VCaP (cell line): Measurements from ENCODE around the gene TMC6.
"Not testable (repeated sequence)": the region's sequence is repeated elsewhere in the genome, so short reads cannot be mapped to it uniquely, and the experiment has no call there.

Experiments used
- H3K27ac ChIP-seq: fragments of 450-650 bp; 2 replicates; pipeline ENCODE4 v1.5.1; 2017
- CTCF ChIP-seq: fragments of 450-650 bp; conservative IDR thresholded peaks from 2 replicates; pipeline ENCODE4 v1.5.1; 2017; ENCODE audit warnings: mild to moderate bottlenecking, moderate library complexity

Gene TMC6

GRCh38 chr17:78096093-78096492 is 32.5 kb downstream of the TMC6 start:
- TF ChIP-seq CTCF = no peak
- H3K27ac ChIP-seq = no peak overlapping the region

GRCh38 chr17:78095035-78095434 is 33.5 kb downstream of the TMC6 start:
- no peak overlapping the region for H3K27ac ChIP-seq
- TF ChIP-seq CTCF = no peak

GRCh38 chr17:78092794-78093324 is 35.7 kb downstream of the TMC6 start:
- H3K27ac ChIP-seq = no peak overlapping the region
- TF ChIP-seq CTCF = no peak

- no peak for TF ChIP-seq CTCF
- H3K27ac ChIP-seq = no peak overlapping the region
These were observed 38.8 kb downstream of the TMC6 start for GRCh38 chr17:78089576-78090281.

- TF ChIP-seq CTCF = no peak
- no peak overlapping the region for H3K27ac ChIP-seq
These were observed 40.0 kb downstream of the TMC6 start for GRCh38 chr17:78088529-78088928.

GRCh38 chr17:78086740-78087139 is 41.8 kb downstream of the TMC6 start:
- no peak for TF ChIP-seq CTCF
- no peak overlapping the region for H3K27ac ChIP-seq

GRCh38 chr17:78082988-78083387 is 45.6 kb downstream of the TMC6 start:
- no peak overlapping the region for H3K27ac ChIP-seq
- TF ChIP-seq CTCF = no peak

GRCh38 chr17:78082355-78082872 is 46.1 kb downstream of the TMC6 start:
- not testable (repeated sequence) for H3K27ac ChIP-seq
